ENCODE results near the gene EMILIN2. TPM values are rescaled to one million over a fixed set of nuclear protein-coding genes. Genes with fewer than 3 reads are reported as not detected.

EMILIN2 gene
- total and polyA plus RNA-seq, 4 donors = 0.58 to 4.6 (median 1.8) TPM

DNA sequence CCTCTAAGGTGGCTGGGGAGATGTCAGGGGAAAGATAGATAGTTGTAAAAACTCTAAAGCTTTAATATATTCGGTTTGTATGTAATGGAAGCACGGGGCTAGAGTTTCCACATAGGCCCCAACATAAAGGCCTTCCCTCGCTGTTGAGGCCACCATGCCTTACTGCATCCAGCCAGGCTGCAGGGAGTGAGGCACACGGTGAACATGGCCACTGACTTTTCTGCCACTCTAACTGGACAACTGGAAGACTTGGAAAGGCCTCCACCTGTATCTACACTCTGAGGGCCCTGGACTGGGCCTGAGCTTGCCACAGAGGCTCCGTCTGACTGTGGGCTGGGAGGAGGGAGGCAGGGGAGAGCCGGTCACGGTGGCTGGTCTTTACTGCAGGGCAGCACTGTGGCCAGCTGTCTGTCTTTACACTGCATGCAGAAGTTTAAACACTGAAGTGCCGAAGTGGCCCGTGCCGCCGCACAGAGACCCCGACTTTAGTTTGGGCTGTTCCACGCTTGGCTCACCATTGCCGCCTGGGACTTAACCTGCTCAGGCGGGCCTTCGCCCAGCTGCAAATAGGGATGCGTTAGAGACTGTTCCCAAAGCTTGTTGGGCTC is 66.7 kb downstream of the EMILIN2 start:
- H3K9me3 ChIP-seq (ENCODE audit: control insufficient read depth in 4 of 4, low read length in 3 of 4) = no peaks in the 10 kb centered on the region
- 96% methylated on average over 17 of the region's 17 CpGs for WGBS
- H3K4me1 ChIP-seq (ENCODE audit: control insufficient read depth in 4 of 4, insufficient read depth in 4 of 4, low read length in 3 of 4) = no peaks in the 10 kb centered on the region
- no peak overlapping the region for H3K9ac ChIP-seq (ENCODE audit: low read depth in 1 of 2, low read length in 2 of 2)
- H3K27ac ChIP-seq (ENCODE audit: low read depth in 1 of 2, low read length in 2 of 2) = no peak overlapping the region
- no peak for DNase-seq (ENCODE audit: low spot score)
- H3K36me3 ChIP-seq (ENCODE audit: control insufficient read depth in 4 of 4, insufficient read depth in 3 of 4, low read depth in 1 of 4, low read length in 3 of 4) = peaks cover 8 to 48% (median 47%) of the 10 kb centered on the region in 4 donors
- H3K27me3 ChIP-seq (ENCODE audit: control insufficient read depth in 4 of 4, insufficient read depth in 4 of 4, low read length in 3 of 4) = no peaks in the 10 kb centered on the region
- no peak for TF ChIP-seq FOXA1 (IDR thresholded peaks at IDR 0.05)
- H3K4me3 ChIP-seq (ENCODE audit: low read depth in 1 of 3, low read length in 3 of 3) = no peak overlapping the region

DNA sequence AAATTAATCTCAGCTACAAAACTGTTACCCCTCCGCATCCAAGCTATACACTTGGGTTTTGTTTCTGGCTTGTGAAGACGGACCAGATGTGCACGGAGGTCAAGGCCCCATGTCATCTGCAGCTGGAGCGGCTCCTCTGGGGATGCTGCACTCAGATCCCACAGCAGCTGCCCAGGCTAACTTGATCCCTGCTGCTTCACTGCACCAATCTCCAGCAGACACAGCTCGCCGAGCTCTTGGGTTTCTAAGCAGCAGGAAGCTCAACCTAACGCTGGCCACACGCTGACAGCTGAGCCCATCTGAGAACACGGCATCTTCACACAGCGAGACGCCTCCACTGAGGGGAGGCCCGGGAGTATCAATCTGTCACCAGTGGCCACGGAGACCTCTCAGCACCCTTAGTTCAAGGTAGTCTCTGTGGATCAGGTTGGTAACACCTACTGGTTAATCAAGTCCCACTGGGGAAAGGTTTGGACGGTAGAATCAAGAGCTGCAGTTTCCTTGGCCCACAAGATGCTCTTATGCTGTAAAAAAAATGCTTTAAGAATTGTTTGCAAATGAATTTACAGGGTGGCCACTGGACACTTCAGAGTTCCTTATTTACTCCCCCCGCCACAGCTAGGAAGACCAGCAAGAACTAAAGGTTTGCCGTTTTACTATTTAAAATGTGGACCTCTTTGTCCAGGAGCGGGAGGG is 67.5 kb downstream of the EMILIN2 start:
- TF ChIP-seq, protein P1, sequence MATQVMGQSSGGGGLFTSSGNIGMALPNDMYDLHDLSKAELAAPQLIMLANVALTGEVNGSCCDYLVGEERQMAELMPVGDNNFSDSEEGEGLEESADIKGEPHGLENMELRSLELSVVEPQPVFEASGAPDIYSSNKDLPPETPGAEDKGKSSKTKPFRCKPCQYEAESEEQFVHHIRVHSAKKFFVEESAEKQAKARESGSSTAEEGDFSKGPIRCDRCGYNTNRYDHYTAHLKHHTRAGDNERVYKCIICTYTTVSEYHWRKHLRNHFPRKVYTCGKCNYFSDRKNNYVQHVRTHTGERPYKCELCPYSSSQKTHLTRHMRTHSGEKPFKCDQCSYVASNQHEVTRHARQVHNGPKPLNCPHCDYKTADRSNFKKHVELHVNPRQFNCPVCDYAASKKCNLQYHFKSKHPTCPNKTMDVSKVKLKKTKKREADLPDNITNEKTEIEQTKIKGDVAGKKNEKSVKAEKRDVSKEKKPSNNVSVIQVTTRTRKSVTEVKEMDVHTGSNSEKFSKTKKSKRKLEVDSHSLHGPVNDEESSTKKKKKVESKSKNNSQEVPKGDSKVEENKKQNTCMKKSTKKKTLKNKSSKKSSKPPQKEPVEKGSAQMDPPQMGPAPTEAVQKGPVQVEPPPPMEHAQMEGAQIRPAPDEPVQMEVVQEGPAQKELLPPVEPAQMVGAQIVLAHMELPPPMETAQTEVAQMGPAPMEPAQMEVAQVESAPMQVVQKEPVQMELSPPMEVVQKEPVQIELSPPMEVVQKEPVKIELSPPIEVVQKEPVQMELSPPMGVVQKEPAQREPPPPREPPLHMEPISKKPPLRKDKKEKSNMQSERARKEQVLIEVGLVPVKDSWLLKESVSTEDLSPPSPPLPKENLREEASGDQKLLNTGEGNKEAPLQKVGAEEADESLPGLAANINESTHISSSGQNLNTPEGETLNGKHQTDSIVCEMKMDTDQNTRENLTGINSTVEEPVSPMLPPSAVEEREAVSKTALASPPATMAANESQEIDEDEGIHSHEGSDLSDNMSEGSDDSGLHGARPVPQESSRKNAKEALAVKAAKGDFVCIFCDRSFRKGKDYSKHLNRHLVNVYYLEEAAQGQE (IDR thresholded peaks at IDR 0.05) = no peak
- no peak for TF ChIP-seq RAD21 (IDR thresholded peaks at IDR 0.05)
- no peak for TF ChIP-seq HNF4G (IDR thresholded peaks at IDR 0.05)
- TF ChIP-seq CTCF (IDR thresholded peaks at IDR 0.05; ENCODE audit: low read depth, low read length, missing input control) = no peak
- no peak for TF ChIP-seq ZBTB33 (IDR thresholded peaks at IDR 0.05)
- no peak for TF ChIP-seq RXRA (IDR thresholded peaks at IDR 0.05)
- no peak for TF ChIP-seq JUND (IDR thresholded peaks at IDR 0.05)
- no peak for TF ChIP-seq NR2F2 (IDR thresholded peaks at IDR 0.05)
- no peak for TF ChIP-seq FOXA1 (IDR thresholded peaks at IDR 0.05)
- no peak for TF ChIP-seq EGR1 (IDR thresholded peaks at IDR 0.05; ENCODE audit: low read depth in 2 of 2)
- no peak for TF ChIP-seq SP1 (IDR thresholded peaks at IDR 0.05)
- no peak for TF ChIP-seq MAX (IDR thresholded peaks at IDR 0.05)
- Histone ChIP-seq H3K27me3 (ENCODE audit: control insufficient read depth in 4 of 4, insufficient read depth in 4 of 4, low read length in 3 of 4) (no peaks in the 10 kb centered on the region), H3K9me3 (ENCODE audit: control insufficient read depth in 4 of 4, low read length in 3 of 4) (no peaks in the 10 kb centered on the region), H3K27ac (ENCODE audit: low read depth in 1 of 2, low read length in 2 of 2) (no peak overlapping the region), H3K4me3 (ENCODE audit: low read depth in 1 of 3, low read length in 3 of 3) (no peak overlapping the region), H3K9ac (ENCODE audit: low read depth in 1 of 2, low read length in 2 of 2) (no peak overlapping the region), H3K4me1 (ENCODE audit: control insufficient read depth in 4 of 4, insufficient read depth in 4 of 4, low read length in 3 of 4) (no peaks in the 10 kb centered on the region), H3K36me3 (ENCODE audit: control insufficient read depth in 4 of 4, insufficient read depth in 3 of 4, low read depth in 1 of 4, low read length in 3 of 4) (peaks cover 9 to 56% (median 53%) of the 10 kb centered on the region in 4 donors)
- 89% methylated on average over 17 of the region's 17 CpGs for WGBS
- no peak for DNase-seq (ENCODE audit: low spot score)
